H9 (cell line): Measurements from ENCODE around the gene PPP1R1B. TPM values are rescaled to one million over a fixed set of nuclear protein-coding genes. Genes with fewer than 3 reads are reported as not detected.

ENCODE experiments used
- DNase-seq: peaks from one replicate; pipeline ENCODE4 v3.0.0-alpha.2; 2017
- H2AFZ ChIP-seq: one replicate; pipeline ENCODE4 v1.6.1; 2013; ENCODE audit warnings: mild to moderate bottlenecking, low read length, control low read depth, moderate library complexity
- H2AK5ac ChIP-seq: 2 replicates; pipeline ENCODE4 v1.6.1; 2013; ENCODE audit warnings: low read length, control low read depth, mixed read lengths; ENCODE audit not compliant: insufficient read length
- H2BK120ac ChIP-seq: one replicate; pipeline ENCODE4 v1.6.1; 2013; ENCODE audit warnings: low read depth, mild to moderate bottlenecking, low read length, control low read depth, inconsistent platforms; ENCODE audit not compliant: poor library complexity, severe bottlenecking
- H2BK12ac ChIP-seq: 2 replicates; pipeline ENCODE4 v1.6.1; 2013; ENCODE audit warnings: low read length, control low read depth, mixed read lengths, low read depth; ENCODE audit not compliant: insufficient read length
- H2BK15ac ChIP-seq: 2 replicates; pipeline ENCODE4 v1.6.1; 2013; ENCODE audit warnings: low read depth, low read length, control low read depth
- H2BK20ac ChIP-seq: one replicate; pipeline ENCODE4 v1.6.1; 2013; ENCODE audit warnings: low read depth, mild to moderate bottlenecking, low read length, control low read depth, inconsistent platforms; ENCODE audit not compliant: poor library complexity, severe bottlenecking
- H2BK5ac ChIP-seq: 2 replicates; pipeline ENCODE4 v1.6.1; 2013; ENCODE audit warnings: low read length, control low read depth, mixed read lengths; ENCODE audit not compliant: insufficient read length
- H3K14ac ChIP-seq: 2 replicates; pipeline ENCODE4 v1.6.1; 2013; ENCODE audit warnings: low read length, control low read depth; ENCODE audit not compliant: insufficient read depth
- H3K18ac ChIP-seq: 2 replicates; pipeline ENCODE4 v1.6.1; 2013; ENCODE audit warnings: low read depth, mild to moderate bottlenecking, mixed read lengths, low read length, control low read depth; ENCODE audit not compliant: insufficient read length
- H3K23ac ChIP-seq: 2 replicates; pipeline ENCODE4 v1.6.1; 2013; ENCODE audit warnings: low read length, control low read depth, mixed read lengths, low read depth; ENCODE audit not compliant: insufficient read length
- H3K23me2 ChIP-seq: 2 replicates; pipeline ENCODE4 v1.6.1; 2013; ENCODE audit warnings: low read depth, mild to moderate bottlenecking, mixed read lengths, low read length, control low read depth; ENCODE audit not compliant: insufficient read length, poor library complexity, severe bottlenecking
- H3K27ac ChIP-seq: 2 replicates; pipeline ENCODE4 v1.5.1; 2013; ENCODE audit warnings: low read length, control low read depth, mixed read lengths, low read depth; ENCODE audit not compliant: insufficient read length
- H3K27me3 ChIP-seq: 2 replicates; pipeline ENCODE4 v1.6.1; 2013; ENCODE audit warnings: low read length, control low read depth, inconsistent platforms; ENCODE audit not compliant: insufficient read depth
- H3K4ac ChIP-seq: 2 replicates; pipeline ENCODE4 v1.6.1; 2013; ENCODE audit warnings: low read depth, mild to moderate bottlenecking, control low read depth, inconsistent platforms, low read length, moderate library complexity
- H3K4me1 ChIP-seq: 2 replicates; pipeline ENCODE4 v1.6.1; 2013; ENCODE audit warnings: low read length, control low read depth, inconsistent platforms; ENCODE audit not compliant: insufficient read depth
- H3K4me2 ChIP-seq: 2 replicates; pipeline ENCODE4 v1.6.1; 2013; ENCODE audit warnings: low read length, control low read depth, mixed read lengths; ENCODE audit not compliant: insufficient read length, insufficient read depth
- H3K56ac ChIP-seq: 2 replicates; pipeline ENCODE4 v1.6.1; 2013; ENCODE audit warnings: low read depth, mild to moderate bottlenecking, mixed read lengths, low read length, control low read depth; ENCODE audit not compliant: insufficient read length
- H3K79me1 ChIP-seq: 2 replicates; pipeline ENCODE4 v1.6.1; 2013; ENCODE audit warnings: low read depth, mild to moderate bottlenecking, moderate library complexity, low read length, control low read depth, inconsistent platforms; ENCODE audit not compliant: insufficient read depth, poor library complexity, severe bottlenecking
- H3K79me2 ChIP-seq: 2 replicates; pipeline ENCODE4 v1.6.1; 2013; ENCODE audit warnings: low read length, control low read depth, inconsistent platforms; ENCODE audit not compliant: insufficient read depth
- H3K9ac ChIP-seq: 2 replicates; pipeline ENCODE4 v1.6.1; 2013; ENCODE audit warnings: low read length, control low read depth, mixed read lengths; ENCODE audit not compliant: insufficient read length; ENCODE audit errors: extremely low read depth
- H3K9me3 ChIP-seq: one replicate; pipeline ENCODE4 v1.6.1; 2013; ENCODE audit warnings: low read depth, low read length, inconsistent platforms; ENCODE audit not compliant: control insufficient read depth
- H3T11ph ChIP-seq: one replicate; pipeline ENCODE4 v1.6.1; 2013; ENCODE audit warnings: mild to moderate bottlenecking, low read length, control low read depth, inconsistent platforms
- H4K20me1 ChIP-seq: one replicate; pipeline ENCODE4 v1.6.1; 2013; ENCODE audit not compliant: control insufficient read depth, insufficient read length, insufficient read depth
- H4K5ac ChIP-seq: 2 replicates; pipeline ENCODE4 v1.6.1; 2013; ENCODE audit warnings: low read depth, mild to moderate bottlenecking, mixed read lengths, low read length, control low read depth; ENCODE audit not compliant: insufficient read length
- H4K8ac ChIP-seq: replicated peaks from 2 replicates; pipeline ENCODE4 v1.6.1; 2013; ENCODE audit warnings: low read length, control low read depth, mixed read lengths, low read depth; ENCODE audit not compliant: insufficient read length
- H4K91ac ChIP-seq: 2 replicates; pipeline ENCODE4 v1.6.1; 2013; ENCODE audit warnings: low read depth, mild to moderate bottlenecking, moderate library complexity, mixed read lengths, low read length, control low read depth; ENCODE audit not compliant: insufficient read length
- H3K27ac Mint-ChIP-seq, 3 experiments: 2 replicates in 2 of 3; 3 replicates in 1 of 3; pipeline ENCODE4 v1.8.0; 2020 to 2021; ENCODE audit warnings: mixed read lengths in 3 of 3, mild to moderate bottlenecking in 1 of 3, moderate library complexity in 1 of 3
- H3K27me3 Mint-ChIP-seq: 2 replicates; pipeline ENCODE4 v1.8.0; 2021; ENCODE audit warnings: low read depth, mild to moderate bottlenecking, moderate library complexity, mixed read lengths
- H3K36me3 Mint-ChIP-seq, 3 experiments: 2 replicates in 2 of 3; 3 replicates in 1 of 3; pipeline ENCODE4 v1.8.0; 2020 to 2021; ENCODE audit warnings: low read depth in 3 of 3, mixed read lengths in 3 of 3; ENCODE audit not compliant: insufficient read depth in 1 of 3
- H3K4me1 Mint-ChIP-seq, 2 experiments: 2 replicates each; pipeline ENCODE4 v1.8.0; 2020; ENCODE audit warnings: mixed read lengths in 2 of 2
- H3K4me3 Mint-ChIP-seq, 2 experiments: 2 replicates in 1 of 2; 3 replicates in 1 of 2; pipeline ENCODE4 v1.8.0; 2020 to 2021; ENCODE audit warnings: mild to moderate bottlenecking in 2 of 2, mixed read lengths in 2 of 2, moderate library complexity in 1 of 2
- H3K9me3 Mint-ChIP-seq, 2 experiments: 2 replicates in 1 of 2; 3 replicates in 1 of 2; pipeline ENCODE4 v1.8.0; 2020; ENCODE audit warnings: mild to moderate bottlenecking in 2 of 2, mixed read lengths in 2 of 2, moderate library complexity in 1 of 2
- CTCF ChIP-seq: fragments of 200-600 bp; sonication (generic); conservative IDR thresholded peaks from 3 replicates; pipeline ENCODE4 v1.8.0; 2021; ENCODE audit warnings: antibody characterized with exemption, mild to moderate bottlenecking
- WGBS: extraction: QIAGEN DNeasy Blood & Tissue Kit; methylation state at CpG from one replicate; pipeline ENCODE4 v1.1.7; 2013; ENCODE audit warnings: missing lambda C conversion rate, low lambda C conversion rate, mixed read lengths; ENCODE audit not compliant: insufficient read length; ENCODE audit errors: extremely low coverage; 5-methylcytosine and 5-hydroxymethylcytosine counted together
- total RNA-seq: library from RNA; stranded (reverse); gene quantifications from 2 replicates; pipeline ENCODE4 v1.2.1, GENCODE V29; 2021

Gene PPP1R1B
- total RNA-seq, 1 experiment from 2014 or later: 15.5 TPM

DNA sequence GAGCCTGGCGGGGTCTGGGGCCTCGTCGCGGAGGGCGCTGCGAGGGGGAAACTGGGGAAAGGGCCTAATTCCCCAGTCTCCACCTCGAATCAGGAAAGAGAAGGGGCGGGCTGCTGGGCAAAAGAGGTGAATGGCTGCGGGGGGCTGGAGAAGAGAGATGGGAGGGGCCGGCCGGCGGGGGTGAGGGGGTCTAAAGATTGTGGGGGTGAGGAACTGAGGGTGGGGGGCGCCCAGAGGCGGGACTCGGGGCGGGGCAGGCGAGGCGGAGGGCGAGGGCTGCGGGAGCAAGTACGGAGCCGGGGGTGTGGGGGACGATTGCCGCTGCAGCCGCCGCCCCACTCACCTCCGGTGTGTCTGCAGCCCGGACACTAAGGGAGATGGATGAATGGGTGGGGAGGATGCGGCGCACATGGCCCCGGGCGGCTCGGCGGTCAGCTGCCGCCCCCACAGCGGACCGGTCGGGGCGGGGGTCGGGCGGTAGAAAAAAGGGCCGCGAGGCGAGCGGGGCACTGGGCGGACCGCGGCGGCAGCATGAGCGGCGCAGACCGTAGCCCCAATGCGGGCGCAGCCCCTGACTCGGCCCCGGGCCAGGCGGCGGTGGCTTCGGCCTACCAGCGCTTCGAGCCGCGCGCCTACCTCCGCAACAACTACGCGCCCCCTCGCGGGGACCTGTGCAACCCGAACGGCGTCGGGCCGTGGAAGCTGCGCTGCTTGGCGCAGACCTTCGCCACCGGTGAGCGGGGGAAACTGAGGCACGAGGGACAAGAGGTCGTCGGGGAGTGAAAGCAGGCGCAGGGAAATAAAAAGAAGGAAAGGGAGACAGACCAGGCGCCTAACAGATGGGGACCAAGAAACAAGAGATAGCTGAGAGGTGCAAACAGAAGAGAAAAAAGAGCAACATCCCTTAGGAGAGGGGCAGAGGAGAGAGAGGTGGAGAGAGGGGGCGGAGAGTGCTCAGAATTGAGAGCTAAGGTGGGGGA is 41.5 kb downstream of the PPP1R1B start, which contains the start of gene PNMT:
Gene PNMT (plus strand): TSS at position 509 of the 980 bp plus-strand sequence. CDS start 23 bp downstream, at position 532.
- H3K4me1 ChIP-seq: peaks cover 6% of the 10 kb centered on the region; the same call in 1 of the 2 replicates
- H2BK15ac ChIP-seq: no peak within 1 kb of the TSS
- H3T11ph ChIP-seq: no peak within 1 kb of the TSS
- H3K9ac ChIP-seq: no peak within 1 kb of the TSS
- no peak within 1 kb of the TSS for H2BK5ac ChIP-seq
- H2BK20ac ChIP-seq: no peak within 1 kb of the TSS
- peak; percentile 81 for DNase-seq
- no CpG with 5 or more reads among the region's 85 CpGs for WGBS
- no peak within 1 kb of the TSS for H2AK5ac ChIP-seq
- H3K4me3 Mint-ChIP-seq: peak within 1 kb of the TSS; percentile 56 to 79
- H3K27me3 Mint-ChIP-seq: peaks cover 70% of the 10 kb centered on the region
- no peak within 1 kb of the TSS for H2BK120ac ChIP-seq
- peaks cover 6% of the 10 kb centered on the region for H3K23me2 ChIP-seq
- no peaks in the 10 kb centered on the region for H4K20me1 ChIP-seq
- no peak within 1 kb of the TSS for H3K56ac ChIP-seq
- peak within 1 kb of the TSS in 1 of 3 experiments; percentile 74; a peak in 2 of 7 replicates for H3K27ac Mint-ChIP-seq
- peak within 1 kb of the TSS; percentile 65 for H3K4me2 ChIP-seq
- peaks cover 3% of the 10 kb centered on the region; the same call in 1 of the 2 replicates for H3K27me3 ChIP-seq
- H3K79me2 ChIP-seq: no peaks in the 10 kb centered on the region
- no peak within 1 kb of the TSS for H4K5ac ChIP-seq
- no peak within 1 kb of the TSS for H3K23ac ChIP-seq
- H3K36me3 Mint-ChIP-seq: no peaks in the 10 kb centered on the region; a peak in 1 of 7 replicates
- TF ChIP-seq CTCF: peak; percentile 77
- no peak within 1 kb of the TSS for H2AFZ ChIP-seq
- H3K14ac ChIP-seq: 0 out of 2 replicates have a peak within 1 kb of the TSS, but pooled peaks have one; percentile 44
- H3K4ac ChIP-seq: no peak within 1 kb of the TSS
- peaks cover 41 to 46% of the 10 kb centered on the region in 2 experiments for H3K4me1 Mint-ChIP-seq
- H4K8ac ChIP-seq: no peak within 1 kb of the TSS
- H3K9me3 Mint-ChIP-seq: no peaks in the 10 kb centered on the region; a peak in 1 of 5 replicates
- H2BK12ac ChIP-seq: no peak within 1 kb of the TSS
- H3K18ac ChIP-seq: no peak within 1 kb of the TSS
- no peak within 1 kb of the TSS for H4K91ac ChIP-seq
- H3K9me3 ChIP-seq: no peaks in the 10 kb centered on the region
- no peaks in the 10 kb centered on the region for H3K79me1 ChIP-seq
- H3K27ac ChIP-seq: no peak within 1 kb of the TSS
